ENCODE measurements around the gene FAM200A. TPM values are rescaled to one million over a fixed set of nuclear protein-coding genes. Genes with fewer than 3 reads are reported as not detected.

FAM200A gene
- total RNA-seq, 4 donors from 2014 or later: 2.3 to 5.7 (median 3.8) TPM

DNA sequence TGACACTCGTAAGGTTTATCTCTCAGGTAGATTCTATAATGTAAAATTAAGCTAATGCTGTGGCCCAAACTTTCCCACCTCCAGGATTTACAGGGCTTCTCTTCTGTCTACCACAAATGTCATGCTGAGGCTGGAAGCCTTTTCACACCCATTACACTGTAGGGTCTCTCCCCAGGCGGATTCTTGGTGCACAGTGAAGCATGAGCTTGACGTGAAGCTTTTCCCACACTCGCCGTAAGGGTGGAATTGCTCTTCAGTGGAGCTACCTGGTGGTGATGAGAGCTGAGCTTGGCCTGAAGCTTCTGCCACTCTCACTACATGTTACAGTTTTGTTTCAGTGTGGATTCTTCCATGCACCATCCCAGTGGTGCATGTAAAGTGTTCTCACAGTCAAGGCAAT is 11.4 kb downstream of the FAM200A start:
- peaks cover 4 to 26% (median 6%) of the 10 kb centered on the region in 3 donors for H3K9me3 ChIP-seq
- intact Hi-C loops (cut with DNase I; ENCODE audit: low total_unique reads): no loop called here
- no peak for DNase-seq
- in situ Hi-C loops (cut with MboI; ENCODE audit: low sequenced_read_pairs in 4 of 4): no loop called here
- ATAC-seq: no peak
- H3K4me3 ChIP-seq: no peak overlapping the region
- no peak overlapping the region for H3K27ac ChIP-seq
- H3K4me1 ChIP-seq: no peaks in the 10 kb centered on the region
- TF ChIP-seq CTCF (IDR thresholded peaks at IDR 0.05 in 4 of 5, conservative IDR thresholded peaks at IDR 0.05 in 1 of 5): no peak
- no peak for TF ChIP-seq POLR2A (IDR thresholded peaks at IDR 0.05)
- H3K36me3 ChIP-seq: peaks cover 0 to 4% of the 10 kb centered on the region in 2 donors
- no peaks in the 10 kb centered on the region for H3K27me3 ChIP-seq

DNA sequence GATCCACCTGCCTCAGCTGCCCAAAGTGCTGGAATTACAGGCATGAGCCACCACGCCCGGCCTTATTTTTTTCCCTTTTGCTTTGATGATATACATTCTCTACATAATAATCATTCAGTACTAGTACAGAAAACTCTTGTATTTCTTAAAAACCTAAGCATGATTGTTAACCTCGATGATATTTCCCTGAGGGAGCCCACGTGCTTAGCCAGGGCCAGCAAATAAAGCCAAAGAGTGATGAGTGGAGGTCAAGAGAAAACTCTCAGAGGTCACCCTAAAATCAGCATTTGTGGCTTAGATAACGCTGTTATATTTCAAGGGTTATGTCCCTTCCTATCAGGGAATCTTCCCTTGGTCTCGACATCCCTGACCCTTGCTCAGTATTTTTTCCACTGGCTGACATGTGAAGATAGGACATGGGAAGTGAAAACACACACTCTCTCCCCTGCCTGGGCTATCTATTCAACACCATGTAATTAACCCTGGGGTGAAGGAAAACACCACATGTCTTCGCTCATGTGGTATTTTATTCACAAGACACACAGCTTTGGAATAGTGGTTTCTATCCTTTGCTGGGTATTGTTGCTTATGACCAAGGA is 12.6 kb downstream of the FAM200A start:
- no peak for ATAC-seq
- intact Hi-C loops (cut with DNase I; ENCODE audit: low total_unique reads) (no loop called here), in situ Hi-C loops (cut with MboI; ENCODE audit: low sequenced_read_pairs in 4 of 4) (no loop called here)
- Histone ChIP-seq H3K27me3 (no peaks in the 10 kb centered on the region), H3K9me3 (peaks cover 4 to 26% (median 6%) of the 10 kb centered on the region in 3 donors), H3K36me3 (peaks cover 0 to 4% of the 10 kb centered on the region in 2 donors), H3K4me1 (no peaks in the 10 kb centered on the region), H3K27ac (no peak overlapping the region), H3K4me3 (no peak overlapping the region)
- no peak for DNase-seq
- no peak for TF ChIP-seq CTCF (IDR thresholded peaks at IDR 0.05 in 4 of 5, conservative IDR thresholded peaks at IDR 0.05 in 1 of 5)
- no peak for TF ChIP-seq POLR2A (IDR thresholded peaks at IDR 0.05)

GRCh38 chr7:99535667-99536066 is 16.2 kb downstream of the FAM200A start:
- no peak for ATAC-seq
- in situ Hi-C loops (cut with MboI; ENCODE audit: low sequenced_read_pairs in 4 of 4): no loop called here
- Histone ChIP-seq H3K4me1 (no peaks in the 10 kb centered on the region), H3K27me3 (no peaks in the 10 kb centered on the region), H3K27ac (no peak overlapping the region), H3K9me3 (peaks cover 3 to 45% (median 23%) of the 10 kb centered on the region in 3 donors), H3K36me3 (peaks cover 9 to 33% of the 10 kb centered on the region in 2 donors), H3K4me3 (no peak overlapping the region)
- intact Hi-C loops (cut with DNase I; ENCODE audit: low total_unique reads): no loop called here
- DNase-seq: no peak
- no peak for TF ChIP-seq POLR2A (IDR thresholded peaks at IDR 0.05)
- no peak for TF ChIP-seq CTCF (IDR thresholded peaks at IDR 0.05 in 4 of 5, conservative IDR thresholded peaks at IDR 0.05 in 1 of 5)

DNA sequence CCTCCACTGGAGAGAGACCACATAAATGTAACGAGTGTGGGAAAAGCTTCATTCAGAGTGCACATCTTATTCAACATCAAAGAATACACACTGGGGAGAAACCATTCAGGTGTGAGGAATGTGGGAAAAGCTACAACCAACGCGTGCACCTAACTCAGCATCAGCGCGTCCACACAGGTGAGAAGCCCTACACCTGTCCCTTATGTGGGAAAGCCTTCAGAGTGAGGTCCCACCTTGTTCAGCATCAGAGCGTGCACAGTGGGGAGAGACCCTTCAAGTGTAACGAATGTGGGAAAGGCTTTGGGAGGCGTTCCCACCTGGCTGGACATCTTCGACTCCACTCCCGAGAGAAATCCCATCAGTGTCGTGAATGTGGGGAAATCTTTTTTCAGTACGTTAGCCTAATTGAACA is 20.6 kb downstream of the FAM200A start:
- in situ Hi-C loops (cut with MboI; ENCODE audit: low sequenced_read_pairs in 4 of 4) (no loop called here), intact Hi-C loops (cut with DNase I; ENCODE audit: low total_unique reads) (no loop called here)
- H3K9me3 ChIP-seq: peaks cover 0 to 39% (median 19%) of the 10 kb centered on the region in 3 donors
- peaks cover 9 to 71% of the 10 kb centered on the region in 2 donors for H3K36me3 ChIP-seq
- H3K27me3 ChIP-seq: no peaks in the 10 kb centered on the region
- no peak for DNase-seq
- H3K4me1 ChIP-seq: no peaks in the 10 kb centered on the region
- peak overlapping the region in 1 of 4 donors; percentile 31 for H3K4me3 ChIP-seq
- ATAC-seq: no peak
- no peak overlapping the region for H3K27ac ChIP-seq
- TF ChIP-seq POLR2A (IDR thresholded peaks at IDR 0.05) (no peak), CTCF (IDR thresholded peaks at IDR 0.05 in 4 of 5, conservative IDR thresholded peaks at IDR 0.05 in 1 of 5) (no peak)
